ENCODE results near the gene C1QTNF12.

The C1QTNF12 gene

DNA sequence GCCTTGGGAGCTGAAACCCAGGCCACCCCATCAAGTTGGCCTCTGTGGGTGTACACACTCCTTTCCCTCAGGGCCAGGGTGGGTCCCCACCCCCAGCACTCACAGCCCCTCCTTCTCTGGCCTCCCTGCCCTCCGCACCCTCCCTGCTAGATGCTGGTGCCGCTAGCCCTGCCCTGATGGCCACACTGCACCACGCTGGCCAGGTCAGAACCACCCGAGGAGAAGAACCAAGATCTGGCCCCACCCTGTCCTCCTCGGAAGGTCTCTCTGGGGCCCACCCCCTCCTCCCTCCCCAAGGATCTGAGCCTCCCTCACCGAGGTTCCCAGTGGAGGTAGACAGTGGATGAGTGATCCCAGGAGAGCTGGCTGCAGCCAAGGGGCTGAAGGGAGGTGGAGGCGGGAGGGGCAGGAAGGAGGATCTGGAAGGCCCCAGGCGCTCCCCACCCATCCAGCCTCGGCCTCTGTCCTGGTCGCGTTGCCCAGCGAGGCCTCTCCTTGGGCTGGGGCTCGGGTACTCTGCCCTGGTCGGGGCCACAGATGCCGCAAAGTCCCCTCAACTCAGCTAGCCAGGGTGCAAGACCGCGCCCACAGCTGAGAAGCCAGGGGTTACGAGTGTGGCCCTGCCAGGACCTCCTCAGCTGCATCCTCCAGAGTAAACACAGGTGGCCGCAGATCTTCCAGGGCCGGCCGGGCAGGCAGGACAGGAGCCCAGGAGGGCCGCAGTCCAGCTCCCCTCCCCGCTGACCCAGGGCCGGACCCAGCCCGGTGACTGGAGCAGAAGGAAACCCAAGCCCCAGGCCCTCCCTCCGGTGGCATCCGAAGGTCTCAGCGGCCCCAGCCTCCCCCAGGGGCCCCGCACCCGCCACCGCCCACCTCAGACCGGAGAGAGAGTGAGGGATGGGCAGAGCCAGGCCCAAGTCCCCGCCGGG lies 9.3 kb downstream of the C1QTNF12 start:
- Histone ChIP-seq H3K4me3 (replicated peaks; ENCODE audit: insufficient read depth, low read length) (no peak overlapping the region), H3K27ac (replicated peaks) (no peak overlapping the region), H3K27me3 (ENCODE audit: insufficient read depth, poor library complexity, severe bottlenecking) (peaks cover 18% of the 10 kb centered on the region)
- DNase-seq (ENCODE audit: low read depth in 1 of 2, low spot score in 1 of 2), result no peak
- peak; percentile 30 for TF ChIP-seq POLR2AphosphoS5 (IDR thresholded peaks at IDR 0.05; ENCODE audit: low read depth)
- no peak for TF ChIP-seq SPI1 (IDR thresholded peaks at IDR 0.05; ENCODE audit: borderline replicate concordance, low read depth)

DNA sequence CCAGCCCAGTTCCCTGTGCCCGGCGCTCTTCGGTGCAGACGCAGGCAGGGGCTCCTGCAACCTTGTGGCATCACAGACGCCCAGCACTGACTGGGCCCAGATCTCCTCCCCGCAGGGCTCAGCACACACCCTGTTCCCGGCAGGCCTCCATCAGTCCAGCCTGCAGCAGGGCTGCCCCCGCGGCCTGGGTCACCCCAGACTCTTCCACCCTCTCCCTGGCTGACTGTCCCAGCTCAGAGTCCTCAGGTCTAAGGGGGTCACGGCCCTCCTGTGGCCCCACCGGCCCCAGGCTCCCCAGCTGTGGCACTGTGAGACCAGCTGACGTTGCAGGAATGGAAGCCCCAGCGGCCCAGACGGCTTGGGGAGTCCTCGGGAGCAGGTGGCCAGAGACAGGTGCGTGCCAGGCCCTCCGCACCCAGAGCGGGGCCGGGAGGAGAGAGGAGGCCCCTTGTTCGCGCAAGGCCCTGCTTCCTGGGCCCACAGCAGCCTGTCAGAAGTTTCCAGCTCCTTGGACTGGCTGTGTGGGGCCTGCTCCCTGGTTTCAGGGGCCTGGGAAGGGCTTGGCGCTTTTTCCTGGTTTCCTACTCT lies 10.3 kb downstream of the C1QTNF12 start:
- no peak overlapping the region for H3K27ac ChIP-seq (replicated peaks)
- TF ChIP-seq, protein P1, sequence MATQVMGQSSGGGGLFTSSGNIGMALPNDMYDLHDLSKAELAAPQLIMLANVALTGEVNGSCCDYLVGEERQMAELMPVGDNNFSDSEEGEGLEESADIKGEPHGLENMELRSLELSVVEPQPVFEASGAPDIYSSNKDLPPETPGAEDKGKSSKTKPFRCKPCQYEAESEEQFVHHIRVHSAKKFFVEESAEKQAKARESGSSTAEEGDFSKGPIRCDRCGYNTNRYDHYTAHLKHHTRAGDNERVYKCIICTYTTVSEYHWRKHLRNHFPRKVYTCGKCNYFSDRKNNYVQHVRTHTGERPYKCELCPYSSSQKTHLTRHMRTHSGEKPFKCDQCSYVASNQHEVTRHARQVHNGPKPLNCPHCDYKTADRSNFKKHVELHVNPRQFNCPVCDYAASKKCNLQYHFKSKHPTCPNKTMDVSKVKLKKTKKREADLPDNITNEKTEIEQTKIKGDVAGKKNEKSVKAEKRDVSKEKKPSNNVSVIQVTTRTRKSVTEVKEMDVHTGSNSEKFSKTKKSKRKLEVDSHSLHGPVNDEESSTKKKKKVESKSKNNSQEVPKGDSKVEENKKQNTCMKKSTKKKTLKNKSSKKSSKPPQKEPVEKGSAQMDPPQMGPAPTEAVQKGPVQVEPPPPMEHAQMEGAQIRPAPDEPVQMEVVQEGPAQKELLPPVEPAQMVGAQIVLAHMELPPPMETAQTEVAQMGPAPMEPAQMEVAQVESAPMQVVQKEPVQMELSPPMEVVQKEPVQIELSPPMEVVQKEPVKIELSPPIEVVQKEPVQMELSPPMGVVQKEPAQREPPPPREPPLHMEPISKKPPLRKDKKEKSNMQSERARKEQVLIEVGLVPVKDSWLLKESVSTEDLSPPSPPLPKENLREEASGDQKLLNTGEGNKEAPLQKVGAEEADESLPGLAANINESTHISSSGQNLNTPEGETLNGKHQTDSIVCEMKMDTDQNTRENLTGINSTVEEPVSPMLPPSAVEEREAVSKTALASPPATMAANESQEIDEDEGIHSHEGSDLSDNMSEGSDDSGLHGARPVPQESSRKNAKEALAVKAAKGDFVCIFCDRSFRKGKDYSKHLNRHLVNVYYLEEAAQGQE (IDR thresholded peaks at IDR 0.05; ENCODE audit: insufficient replicate concordance, low read depth), result no peak
- TF ChIP-seq SPI1 (IDR thresholded peaks at IDR 0.05; ENCODE audit: borderline replicate concordance, low read depth) (no peak), POLR2AphosphoS5 (IDR thresholded peaks at IDR 0.05; ENCODE audit: low read depth) (no peak), GABPA (IDR thresholded peaks at IDR 0.05; ENCODE audit: low read depth) (no peak)
- TF ChIP-seq, protein P2, sequence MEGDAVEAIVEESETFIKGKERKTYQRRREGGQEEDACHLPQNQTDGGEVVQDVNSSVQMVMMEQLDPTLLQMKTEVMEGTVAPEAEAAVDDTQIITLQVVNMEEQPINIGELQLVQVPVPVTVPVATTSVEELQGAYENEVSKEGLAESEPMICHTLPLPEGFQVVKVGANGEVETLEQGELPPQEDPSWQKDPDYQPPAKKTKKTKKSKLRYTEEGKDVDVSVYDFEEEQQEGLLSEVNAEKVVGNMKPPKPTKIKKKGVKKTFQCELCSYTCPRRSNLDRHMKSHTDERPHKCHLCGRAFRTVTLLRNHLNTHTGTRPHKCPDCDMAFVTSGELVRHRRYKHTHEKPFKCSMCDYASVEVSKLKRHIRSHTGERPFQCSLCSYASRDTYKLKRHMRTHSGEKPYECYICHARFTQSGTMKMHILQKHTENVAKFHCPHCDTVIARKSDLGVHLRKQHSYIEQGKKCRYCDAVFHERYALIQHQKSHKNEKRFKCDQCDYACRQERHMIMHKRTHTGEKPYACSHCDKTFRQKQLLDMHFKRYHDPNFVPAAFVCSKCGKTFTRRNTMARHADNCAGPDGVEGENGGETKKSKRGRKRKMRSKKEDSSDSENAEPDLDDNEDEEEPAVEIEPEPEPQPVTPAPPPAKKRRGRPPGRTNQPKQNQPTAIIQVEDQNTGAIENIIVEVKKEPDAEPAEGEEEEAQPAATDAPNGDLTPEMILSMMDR (IDR thresholded peaks at IDR 0.05; ENCODE audit: insufficient read depth, low read length), result no peak
- no peak overlapping the region for H3K4me3 ChIP-seq (replicated peaks; ENCODE audit: insufficient read depth, low read length)
- no peak for DNase-seq (ENCODE audit: low read depth in 1 of 2, low spot score in 1 of 2)
- peaks cover 18% of the 10 kb centered on the region for H3K27me3 ChIP-seq (ENCODE audit: insufficient read depth, poor library complexity, severe bottlenecking)

DNA sequence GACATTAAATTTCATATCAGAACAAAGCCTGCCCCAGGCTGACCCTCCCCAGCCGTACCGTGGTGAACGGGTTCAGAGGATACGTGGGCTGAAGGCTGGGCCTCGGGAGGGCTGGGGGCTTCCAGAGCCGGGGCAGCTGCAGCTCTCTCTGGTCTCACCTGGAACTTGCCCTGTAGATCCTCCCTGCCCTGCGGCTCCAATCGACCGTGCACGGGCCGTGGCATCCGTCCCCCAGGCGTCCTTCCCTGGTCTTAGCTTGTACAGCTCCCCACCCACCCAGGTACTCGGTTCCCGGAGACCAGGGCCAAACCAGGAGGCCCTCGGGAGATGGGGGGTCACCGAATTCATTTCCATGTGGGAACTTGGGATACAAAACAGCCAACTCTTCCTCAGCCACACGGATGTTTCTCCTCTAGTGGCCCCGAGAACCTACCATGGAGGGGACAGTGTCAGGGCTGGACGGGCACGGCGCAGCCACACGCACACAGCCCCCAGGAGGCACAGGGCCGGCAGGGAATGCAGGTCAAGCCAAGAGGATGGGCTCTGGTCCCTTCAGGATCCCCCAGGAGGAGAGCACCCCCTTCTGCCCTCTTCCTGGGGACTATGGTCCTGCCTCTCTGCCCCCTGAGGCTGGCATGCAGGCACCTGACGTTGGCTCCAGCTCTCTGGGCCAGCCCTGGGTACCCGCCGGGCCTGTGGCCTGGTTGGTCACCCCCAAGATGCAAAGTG lies 11.3 kb downstream of the C1QTNF12 start:
- no peak overlapping the region for H3K27ac ChIP-seq (replicated peaks)
- peaks cover 18% of the 10 kb centered on the region for H3K27me3 ChIP-seq (ENCODE audit: insufficient read depth, poor library complexity, severe bottlenecking)
- DNase-seq (ENCODE audit: low read depth in 1 of 2, low spot score in 1 of 2), result no peak
- TF ChIP-seq, protein P1 (IDR thresholded peaks at IDR 0.05; ENCODE audit: insufficient replicate concordance, low read depth), result no peak
- TF ChIP-seq GABPA (IDR thresholded peaks at IDR 0.05; ENCODE audit: low read depth) (no peak), SPI1 (IDR thresholded peaks at IDR 0.05; ENCODE audit: borderline replicate concordance, low read depth) (no peak), POLR2AphosphoS5 (IDR thresholded peaks at IDR 0.05; ENCODE audit: low read depth) (no peak; the same call in 1 of the 2 replicates)
- TF ChIP-seq, protein P2 (IDR thresholded peaks at IDR 0.05; ENCODE audit: insufficient read depth, low read length), result no peak
- H3K4me3 ChIP-seq (replicated peaks; ENCODE audit: insufficient read depth, low read length), result no peak overlapping the region

Measured in HL-60 (cell line).